MG63 (cell line): Measurements from ENCODE around the gene MAPKAP1. TPM values are rescaled to one million over a fixed set of nuclear protein-coding genes. Genes with fewer than 3 reads are reported as not detected.

Experiments used
- DNase-seq: peaks from one replicate; pipeline ENCODE4 v3.0.0-alpha.2; 2020
- H3K27me3 ChIP-seq: fragments of 250-450 bp; sonication (Bioruptor Pico); 2 replicates; pipeline ENCODE4 v1.5.1; 2020; ENCODE audit warnings: mild to moderate bottlenecking, moderate library complexity
- H3K36me3 ChIP-seq: fragments of 250-450 bp; sonication (Bioruptor Pico); 2 replicates; pipeline ENCODE4 v1.5.1; 2020; ENCODE audit warnings: mild to moderate bottlenecking, moderate library complexity
- H3K4me3 ChIP-seq: fragments of 250-450 bp; sonication (Bioruptor Pico); 2 replicates; pipeline ENCODE4 v1.5.1; 2020; ENCODE audit warnings: mild to moderate bottlenecking, moderate library complexity
- H3K9me3 ChIP-seq: fragments of 250-450 bp; sonication (Bioruptor Pico); 2 replicates; pipeline ENCODE4 v1.5.1; 2020; ENCODE audit warnings: mild to moderate bottlenecking, moderate library complexity
- total RNA-seq: library from RNA; depleted of rRNA; stranded (reverse); fragments of >200 nt; shearing (Covaris generic); gene quantifications from 2 replicates; pipeline ENCODE4 v1.2.3, GENCODE V29; 2014; ENCODE audit warnings: low replicate concordance; rRNA removed

The MAPKAP1 gene
- total RNA-seq, 1 experiment from 2014 or later, result 91.7 TPM

DNA sequence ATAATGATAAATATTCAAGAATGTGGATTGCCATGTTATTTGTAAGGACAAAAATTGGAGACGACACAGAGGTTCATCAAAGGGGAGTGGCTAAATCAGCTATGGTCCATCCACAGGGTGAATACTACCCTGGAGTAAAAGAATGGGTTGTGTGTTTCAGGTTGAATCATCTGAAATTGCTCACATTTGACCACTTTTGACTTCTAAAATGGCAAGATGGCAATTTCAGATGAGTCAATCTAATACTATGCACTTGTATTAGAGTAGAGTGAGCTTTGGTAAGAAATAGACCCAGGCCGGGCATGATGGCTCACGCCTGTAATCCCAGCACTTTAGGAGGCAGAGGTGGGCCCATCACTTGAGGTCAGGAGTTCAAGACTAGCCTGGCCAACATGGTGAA, 313.6 kb downstream of the MAPKAP1 start:
- H3K4me3 ChIP-seq, result no peak overlapping the region
- H3K9me3 ChIP-seq, result no peaks in the 10 kb centered on the region
- H3K36me3 ChIP-seq, result no peaks in the 10 kb centered on the region
- no peak for DNase-seq
- H3K27me3 ChIP-seq, result no peaks in the 10 kb centered on the region

DNA sequence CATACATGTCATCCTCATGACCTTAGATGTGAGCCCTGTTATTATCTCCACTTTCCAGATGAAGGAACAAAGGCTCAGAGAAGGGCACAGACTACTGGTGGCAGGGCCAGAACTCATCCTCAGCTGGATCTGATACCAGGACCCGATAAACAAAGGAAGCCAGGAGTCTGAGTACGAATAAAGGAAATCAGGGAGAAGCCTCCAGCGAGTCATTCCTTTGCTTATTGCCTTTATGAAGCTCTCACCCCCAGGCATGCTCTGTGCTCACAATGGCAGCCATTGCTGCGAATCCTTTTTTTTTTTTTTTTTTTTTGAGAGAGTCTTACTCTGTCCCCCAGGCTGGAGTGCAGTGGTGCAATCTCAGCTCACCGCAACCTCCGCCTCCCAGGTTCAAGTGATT, 315.3 kb downstream of the MAPKAP1 start:
- no peaks in the 10 kb centered on the region for H3K27me3 ChIP-seq
- no peak overlapping the region for H3K4me3 ChIP-seq
- DNase-seq, result no peak
- H3K9me3 ChIP-seq, result no peaks in the 10 kb centered on the region
- no peaks in the 10 kb centered on the region for H3K36me3 ChIP-seq

DNA sequence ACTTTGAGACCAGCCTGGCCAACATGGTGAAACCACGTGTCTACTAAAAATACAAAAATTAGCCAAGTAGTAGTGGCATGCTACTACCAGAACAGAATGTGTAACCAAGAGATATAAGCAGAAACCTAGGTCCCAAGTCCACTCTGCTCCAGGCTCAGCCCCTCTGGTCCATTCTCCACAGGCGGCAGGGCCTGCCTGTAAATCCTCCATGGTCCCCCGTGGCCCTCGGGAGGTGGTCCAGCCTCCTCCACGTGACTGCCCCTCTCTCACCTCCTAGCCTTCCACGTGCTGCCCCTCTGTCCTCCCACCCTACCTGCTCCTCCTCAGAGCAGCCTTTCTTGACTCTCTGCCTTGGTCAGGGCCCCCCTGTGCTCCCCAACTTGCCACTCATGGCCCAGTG, 318.0 kb downstream of the MAPKAP1 start:
- no peak for DNase-seq
- Histone ChIP-seq H3K36me3 (no peaks in the 10 kb centered on the region), H3K9me3 (no peaks in the 10 kb centered on the region), H3K27me3 (no peaks in the 10 kb centered on the region), H3K4me3 (no peak overlapping the region)

DNA sequence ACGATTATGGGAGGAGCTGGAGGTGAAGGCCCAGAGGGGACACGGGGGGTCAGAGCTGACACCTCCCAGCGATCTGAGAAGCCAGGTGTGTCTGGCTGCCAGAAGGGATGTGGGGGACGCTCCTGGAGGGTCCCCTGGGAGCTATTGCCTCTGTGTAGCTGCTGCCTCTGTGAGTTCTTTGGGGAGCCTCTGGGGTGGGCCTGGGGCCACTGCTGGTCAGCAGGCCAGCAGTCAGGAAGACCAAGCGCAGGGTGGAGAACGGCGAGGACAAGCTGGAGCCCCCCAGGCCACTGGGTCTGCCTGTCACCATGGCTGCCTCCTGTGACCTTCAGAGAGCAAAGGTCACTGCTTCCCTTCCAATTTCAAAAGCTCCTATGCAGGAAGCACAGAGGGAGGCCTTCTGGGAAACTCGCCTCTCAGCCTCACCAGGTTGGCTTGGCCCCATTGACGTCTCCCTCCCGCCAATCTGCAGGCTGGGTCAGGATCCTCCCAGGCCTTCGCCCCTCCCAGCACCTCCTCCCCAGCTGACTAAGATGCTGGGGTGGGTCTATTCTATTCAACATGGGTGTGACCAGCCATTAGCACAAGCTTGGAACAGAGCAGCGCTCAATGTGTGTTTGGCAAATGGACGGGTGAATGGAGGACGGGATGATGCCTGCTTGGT, 319.0 kb downstream of the MAPKAP1 start:
- Histone ChIP-seq H3K36me3 (no peaks in the 10 kb centered on the region), H3K9me3 (no peaks in the 10 kb centered on the region), H3K4me3 (no peak overlapping the region), H3K27me3 (no peaks in the 10 kb centered on the region)
- no peak for DNase-seq

Other genes with a start within 250 kb of the MAPKAP1 start
- 12.4 and 18.7 TPM in 2 replicates for gene PBX3, start 40.2 kb upstream of the MAPKAP1 start, total RNA-seq